ENCODE measurements around the gene PARP4.
"Not testable (repeated sequence)": the region's sequence is repeated elsewhere in the genome, so short reads cannot be mapped to it uniquely, and the experiment has no call there.

- not testable (repeated sequence) for TF ChIP-seq CTCF, POLR2AphosphoS5 (IDR thresholded peaks at IDR 0.05)
Observed at GRCh38 chr13:24486017-24486657, 26.4 kb downstream of the PARP4 start.
